Activated CD8-positive, alpha-beta T cell treated with anti-CD3 and anti-CD28 coated beads for 36 hours (primary cell): ENCODE results near the gene TRPM3. TPM values are rescaled to one million over a fixed set of nuclear protein-coding genes. Genes with fewer than 3 reads are reported as not detected.

Experiments
- ATAC-seq: fragments of 200-7000 bp; cut with Tn5 transposase; one replicate; pipeline ENCODE4 v1.10.0; 2021; ENCODE audit warnings: mild to moderate bottlenecking, moderate library complexity
- CTCF ChIA-PET: fragments of 350-600 bp; sonication (Branson Sonifier 250); formaldehyde crosslinking; loops from one replicate; lab custom pipeline; 2021; ENCODE audit warnings: antibody characterized with exemption; lab: Charles Lee
- POLR2A ChIA-PET: fragments of 350-600 bp; sonication (Branson Sonifier 250); formaldehyde crosslinking; loops from one replicate; lab custom pipeline; 2021; ENCODE audit warnings: antibody characterized with exemption; lab: Charles Lee
- DNase-seq: peaks from one replicate; pipeline ENCODE4 v3.0.0-alpha.2; 2020
- H3K27ac Mint-ChIP-seq: one replicate; pipeline ENCODE4 v1.8.0; 2021; ENCODE audit warnings: mild to moderate bottlenecking, mixed read lengths
- H3K27me3 Mint-ChIP-seq: one replicate; pipeline ENCODE4 v1.8.0; 2021; ENCODE audit warnings: mixed read lengths
- H3K36me3 Mint-ChIP-seq: one replicate; pipeline ENCODE4 v1.8.0; 2021; ENCODE audit warnings: low read depth, mixed read lengths
- H3K4me1 Mint-ChIP-seq: one replicate; pipeline ENCODE4 v1.8.0; 2021; ENCODE audit warnings: low read depth, mixed read lengths
- H3K4me3 Mint-ChIP-seq: one replicate; pipeline ENCODE4 v1.8.0; 2021; ENCODE audit warnings: mild to moderate bottlenecking, moderate library complexity, mixed read lengths
- H3K9me3 Mint-ChIP-seq: one replicate; pipeline ENCODE4 v1.8.0; 2021; ENCODE audit warnings: mixed read lengths
- CTCF ChIP-seq: fragments of 200-600 bp; IDR thresholded peaks from one replicate; pipeline ENCODE4 v1.8.0; 2022; ENCODE audit warnings: antibody characterized with exemption, mild to moderate bottlenecking
- intact Hi-C: fragments of 100-400 bp; cut with micrococcal nuclease; formaldehyde crosslinking; loops from one replicate; pipeline ENCODE4 v1.10.0; 2022
- total RNA-seq, 2 experiments: library from RNA; stranded (reverse); gene quantifications; one replicate each; pipeline ENCODE4 v1.2.3, GENCODE V29; 2021

Gene TRPM3
- total RNA-seq, 2 experiments from 2014 or later, result not detected

GRCh38 chr9:70551396-70551795 lies 570.0 kb downstream of the TRPM3 start:
- Mint-ChIP-seq H3K9me3 (no peaks in the 10 kb centered on the region), H3K36me3 (no peaks in the 10 kb centered on the region), H3K27me3 (no peaks in the 10 kb centered on the region), H3K4me3 (no peak overlapping the region), H3K27ac (no peak overlapping the region), H3K4me1 (peaks cover 8% of the 10 kb centered on the region)
- intact Hi-C loops, result no loop called here
- ATAC-seq (no peak), DNase-seq (no peak)
- TF ChIP-seq CTCF, result no peak
- ChIA-PET CTCF (interaction anchor here (1.1 to 2.3 kb wide), 2 partner anchors 51 to 53 kb away, joined by 3 to 9 read pairs; no protein-coding TSS in a partner anchor), POLR2A (interaction anchor here (1.2 kb wide), 1 partner anchor 13 kb away, joined by 3 read pairs; no protein-coding TSS in a partner anchor)

GRCh38 chr9:70549926-70550325 lies 571.5 kb downstream of the TRPM3 start:
- Mint-ChIP-seq H3K27ac (no peak overlapping the region), H3K36me3 (no peaks in the 10 kb centered on the region), H3K4me1 (peaks cover 4% of the 10 kb centered on the region), H3K9me3 (no peaks in the 10 kb centered on the region), H3K4me3 (no peak overlapping the region), H3K27me3 (no peaks in the 10 kb centered on the region)
- no peak for ATAC-seq
- TF ChIP-seq CTCF, result no peak
- intact Hi-C loops, result no loop called here
- ChIA-PET POLR2A (no interaction called here), CTCF (interaction anchor here (1.0 kb wide), 1 partner anchor 40 kb away, joined by 3 read pairs; no protein-coding TSS in a partner anchor)
- no peak for DNase-seq

GRCh38 chr9:70542311-70542931 lies 579.0 kb downstream of the TRPM3 start:
- POLR2A ChIA-PET, result interaction anchor here (0.9 kb wide), 1 partner anchor 22 kb away, joined by 3 read pairs; no protein-coding TSS in a partner anchor
- Mint-ChIP-seq H3K4me3 (no peak overlapping the region), H3K27ac (no peak overlapping the region), H3K9me3 (no peaks in the 10 kb centered on the region), H3K36me3 (no peaks in the 10 kb centered on the region), H3K4me1 (peaks cover 2% of the 10 kb centered on the region), H3K27me3 (no peaks in the 10 kb centered on the region)
- DNase-seq (no peak), ATAC-seq (no peak)
- CTCF ChIA-PET, result interaction anchor here (1.3 kb wide), 1 partner anchor 21 kb away, joined by 3 read pairs; no protein-coding TSS in a partner anchor
- no peak for TF ChIP-seq CTCF
- intact Hi-C loops, result no loop called here

GRCh38 chr9:70540016-70540415 lies 581.4 kb downstream of the TRPM3 start:
- Mint-ChIP-seq H3K36me3 (no peaks in the 10 kb centered on the region), H3K4me1 (peaks cover 2% of the 10 kb centered on the region), H3K27me3 (no peaks in the 10 kb centered on the region), H3K4me3 (no peak overlapping the region), H3K9me3 (no peaks in the 10 kb centered on the region), H3K27ac (no peak overlapping the region)
- intact Hi-C loops, result no loop called here
- no peak for TF ChIP-seq CTCF
- ATAC-seq (no peak), DNase-seq (no peak)
- ChIA-PET CTCF (no interaction called here), POLR2A (no interaction called here)

- no peak overlapping the region for H3K27ac Mint-ChIP-seq
- intact Hi-C loops, result no loop called here
- no peaks in the 10 kb centered on the region for H3K36me3 Mint-ChIP-seq
- DNase-seq, result no peak
- H3K27me3 Mint-ChIP-seq, result no peaks in the 10 kb centered on the region
- ChIA-PET CTCF (no interaction called here), POLR2A (no interaction called here)
- H3K9me3 Mint-ChIP-seq, result no peaks in the 10 kb centered on the region
- H3K4me1 Mint-ChIP-seq, result peaks cover 2% of the 10 kb centered on the region
- H3K4me3 Mint-ChIP-seq, result no peak overlapping the region
- ATAC-seq, result no peak
- no peak for TF ChIP-seq CTCF
These were observed 581.9 kb downstream of the TRPM3 start for GRCh38 chr9:70539526-70539925.
